HG03439 (cell line): ENCODE results near the gene SMIM14.
"Not testable (repeated sequence)": the region's sequence is repeated elsewhere in the genome, so short reads cannot be mapped to it uniquely, and the experiment has no call there.

ENCODE experiments used
- ATAC-seq: cut with Tn5 transposase; IDR thresholded peaks from one replicate; pipeline ENCODE4 v1.9.1; 2021; ENCODE audit warnings: mild to moderate bottlenecking, moderate library complexity; ENCODE audit not compliant: unreplicated experiment

SMIM14 gene

GRCh38 chr4:39539089-39539611 is 99.5 kb downstream of the SMIM14 start:
- no peak for ATAC-seq

GRCh38 chr4:39533541-39533940 is 105.1 kb downstream of the SMIM14 start:
- ATAC-seq: no peak

- ATAC-seq: not testable (repeated sequence)
These were observed 106.4 kb downstream of the SMIM14 start for GRCh38 chr4:39532237-39532636.

- no peak for ATAC-seq
These were observed 108.0 kb downstream of the SMIM14 start for GRCh38 chr4:39530682-39531081.

GRCh38 chr4:39529534-39529933 is 109.1 kb downstream of the SMIM14 start:
- no peak for ATAC-seq

- ATAC-seq: no peak
These were observed 110.6 kb downstream of the SMIM14 start for GRCh38 chr4:39528061-39528465.

- ATAC-seq: peak; percentile 97
These were observed 111.2 kb downstream of the SMIM14 start, which contains the start of gene UGDH for GRCh38 chr4:39527296-39528060. TSS of gene UGDH (minus strand) at chr4:39527439. CDS start at chr4:39521512, 5,927 bp downstream.

GRCh38 chr4:39526765-39527295 is 111.8 kb downstream of the SMIM14 start:
- ATAC-seq: peak; percentile 27

GRCh38 chr4:39525822-39526690 is 112.6 kb downstream of the SMIM14 start:
- no peak for ATAC-seq

GRCh38 chr4:39524161-39524957 is 114.3 kb downstream of the SMIM14 start:
- no peak for ATAC-seq

- no peak for ATAC-seq
These were observed 116.6 kb downstream of the SMIM14 start for GRCh38 chr4:39522068-39522467.

- ATAC-seq: no peak
These were observed 117.3 kb downstream of the SMIM14 start for GRCh38 chr4:39521253-39521919.

- no peak for ATAC-seq
These were observed 120.2 kb downstream of the SMIM14 start for GRCh38 chr4:39518484-39518883.

- ATAC-seq: no peak
These were observed 122.2 kb downstream of the SMIM14 start for GRCh38 chr4:39516407-39516966.

GRCh38 chr4:39515669-39516401 is 122.8 kb downstream of the SMIM14 start:
- not testable (repeated sequence) for ATAC-seq

GRCh38 chr4:39514888-39515401 is 123.7 kb downstream of the SMIM14 start:
- no peak for ATAC-seq

- not testable (repeated sequence) for ATAC-seq
These were observed 124.4 kb downstream of the SMIM14 start for GRCh38 chr4:39514266-39514665.

- no peak for ATAC-seq
These were observed 128.2 kb downstream of the SMIM14 start for GRCh38 chr4:39510348-39510929.
